GM13977 (cell line): ENCODE data around the gene MESD.

Experiments
- DNase-seq: peaks from one replicate; pipeline ENCODE4 v3.0.0; 2012; ENCODE audit warnings: low spot score
- in situ Hi-C: fragments of 300-500 bp; cut with MboI; formaldehyde crosslinking; loops from one replicate; pipeline ENCODE4 v1.12.0; 2022; ENCODE audit warnings: low sequenced_read_pairs, low pct_unique_long_range_greater_than_20kb, mixed read lengths, inconsistent platforms; ENCODE audit not compliant: unreplicated experiment
- TF ChIP-seq, protein P1 (sequence below): IDR thresholded peaks from 2 replicates; pipeline ENCODE4 v1.5.1; 2012; ENCODE audit warnings: mild to moderate bottlenecking, control low read depth; ENCODE audit not compliant: insufficient read depth; ENCODE audit errors: extremely low read depth, missing control alignments

The MESD gene

DNA sequence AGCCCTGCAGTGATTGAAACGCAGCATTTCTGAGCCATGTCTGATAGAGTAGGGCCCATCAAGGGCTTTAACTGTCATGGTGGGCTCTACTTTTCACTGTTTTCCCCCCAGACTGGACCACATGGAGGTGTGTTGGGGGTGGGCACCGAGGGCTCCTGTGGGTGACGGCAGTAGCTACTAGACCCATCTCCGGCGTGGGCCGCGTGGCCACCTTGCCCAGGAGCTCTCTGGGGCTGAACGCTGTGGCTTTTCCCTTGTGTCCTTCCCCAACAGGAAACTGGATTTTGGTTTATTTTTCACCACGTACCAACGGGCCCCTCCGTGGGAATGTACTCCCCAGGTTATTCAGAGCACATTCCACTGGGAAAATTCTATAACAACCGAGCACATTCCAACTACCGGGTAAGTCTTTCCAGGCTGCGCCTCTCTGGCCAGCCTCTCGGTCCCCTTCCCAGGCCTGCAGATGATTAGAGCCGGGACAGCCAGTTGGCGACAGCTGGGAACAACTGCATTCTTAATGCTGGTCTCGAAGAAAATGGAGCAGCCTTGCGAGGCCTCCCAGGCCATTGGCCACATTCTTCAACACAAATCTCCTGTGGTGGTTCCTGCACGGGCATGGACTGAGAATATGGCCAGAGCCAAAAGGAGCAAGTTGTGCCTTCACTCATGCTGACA lies 67.7 kb downstream of the MESD start:
- in situ Hi-C loops = no loop called here
- DNase-seq = no peak

DNA sequence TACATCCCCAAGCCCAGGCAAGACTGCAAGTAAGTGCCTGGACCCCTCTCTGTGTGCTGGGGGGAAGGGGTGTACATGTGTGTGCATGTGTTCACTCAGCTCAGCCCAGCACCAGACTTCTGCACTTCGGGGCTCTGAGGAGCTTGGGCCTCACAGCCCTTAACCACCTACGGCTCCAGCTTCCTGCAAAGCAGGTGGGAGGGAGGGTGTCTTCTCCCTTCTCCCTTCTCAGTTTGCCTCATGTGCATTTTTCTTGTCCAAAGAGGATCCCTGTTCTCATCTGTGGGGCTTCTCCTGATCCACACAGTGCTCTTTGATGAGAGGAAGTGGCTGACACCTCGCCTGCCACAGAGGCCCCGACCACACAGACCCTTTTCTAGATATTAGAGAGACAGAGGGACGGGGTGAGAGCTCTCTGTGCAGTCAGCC lies 69.3 kb downstream of the MESD start:
- TF ChIP-seq, protein P1, sequence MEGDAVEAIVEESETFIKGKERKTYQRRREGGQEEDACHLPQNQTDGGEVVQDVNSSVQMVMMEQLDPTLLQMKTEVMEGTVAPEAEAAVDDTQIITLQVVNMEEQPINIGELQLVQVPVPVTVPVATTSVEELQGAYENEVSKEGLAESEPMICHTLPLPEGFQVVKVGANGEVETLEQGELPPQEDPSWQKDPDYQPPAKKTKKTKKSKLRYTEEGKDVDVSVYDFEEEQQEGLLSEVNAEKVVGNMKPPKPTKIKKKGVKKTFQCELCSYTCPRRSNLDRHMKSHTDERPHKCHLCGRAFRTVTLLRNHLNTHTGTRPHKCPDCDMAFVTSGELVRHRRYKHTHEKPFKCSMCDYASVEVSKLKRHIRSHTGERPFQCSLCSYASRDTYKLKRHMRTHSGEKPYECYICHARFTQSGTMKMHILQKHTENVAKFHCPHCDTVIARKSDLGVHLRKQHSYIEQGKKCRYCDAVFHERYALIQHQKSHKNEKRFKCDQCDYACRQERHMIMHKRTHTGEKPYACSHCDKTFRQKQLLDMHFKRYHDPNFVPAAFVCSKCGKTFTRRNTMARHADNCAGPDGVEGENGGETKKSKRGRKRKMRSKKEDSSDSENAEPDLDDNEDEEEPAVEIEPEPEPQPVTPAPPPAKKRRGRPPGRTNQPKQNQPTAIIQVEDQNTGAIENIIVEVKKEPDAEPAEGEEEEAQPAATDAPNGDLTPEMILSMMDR = no peak
- in situ Hi-C loops = no loop called here
- peak; percentile 43 for DNase-seq

More for the DNA sequence above, 67.7 kb downstream of the MESD start:
- TF ChIP-seq, protein P1 = no peak

DNA sequence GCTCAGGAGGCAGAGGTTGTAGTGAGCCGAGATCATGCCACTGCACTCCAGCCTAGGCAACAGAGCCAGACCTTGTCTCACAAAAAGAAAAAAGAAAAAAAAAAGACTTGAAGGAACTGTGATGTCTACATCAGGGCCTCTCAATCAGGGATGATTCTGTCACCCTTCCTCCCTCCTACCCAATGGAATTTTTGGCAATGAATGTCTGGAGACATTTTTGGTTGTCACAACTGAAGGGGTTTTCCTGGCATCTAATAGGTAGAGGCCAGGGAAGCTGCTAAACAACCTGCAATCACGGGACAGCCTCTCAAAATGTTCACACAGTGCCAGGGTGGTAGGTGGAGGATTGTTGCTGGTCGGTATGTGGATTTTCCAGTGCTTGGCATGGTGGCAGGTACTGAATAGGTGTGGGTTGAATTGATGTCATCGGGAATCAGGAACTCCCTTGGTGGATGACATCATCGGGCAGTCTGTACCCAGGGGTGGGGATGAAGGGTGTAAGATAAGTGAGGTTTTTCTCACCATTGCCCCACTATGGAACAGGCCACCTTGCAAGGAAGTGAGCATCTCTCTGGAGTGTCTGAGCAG lies 71.3 kb downstream of the MESD start:
- TF ChIP-seq, protein P1 = no peak
- in situ Hi-C loops = no loop called here
- DNase-seq = no peak

DNA sequence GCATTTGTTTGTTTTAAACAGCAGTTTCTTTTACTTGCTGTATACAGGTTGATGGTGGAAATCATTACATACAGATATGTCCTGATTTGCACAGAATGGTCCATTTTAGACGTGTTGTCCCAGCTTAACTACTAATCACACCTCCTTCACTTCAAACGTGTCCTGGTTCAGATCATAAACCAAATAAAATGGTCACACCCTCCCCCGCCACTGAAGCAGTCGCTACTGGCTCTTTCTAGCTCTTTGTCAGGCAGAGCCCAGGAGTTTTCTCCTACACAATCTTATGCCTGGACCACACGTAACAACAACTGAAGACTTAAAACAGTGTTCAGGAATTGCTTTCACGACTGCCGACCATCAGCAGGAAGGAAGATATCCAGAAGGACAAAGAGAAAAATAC lies 73.6 kb downstream of the MESD start:
- TF ChIP-seq, protein P1 = no peak
- DNase-seq = no peak
- in situ Hi-C loops = no loop called here

DNA sequence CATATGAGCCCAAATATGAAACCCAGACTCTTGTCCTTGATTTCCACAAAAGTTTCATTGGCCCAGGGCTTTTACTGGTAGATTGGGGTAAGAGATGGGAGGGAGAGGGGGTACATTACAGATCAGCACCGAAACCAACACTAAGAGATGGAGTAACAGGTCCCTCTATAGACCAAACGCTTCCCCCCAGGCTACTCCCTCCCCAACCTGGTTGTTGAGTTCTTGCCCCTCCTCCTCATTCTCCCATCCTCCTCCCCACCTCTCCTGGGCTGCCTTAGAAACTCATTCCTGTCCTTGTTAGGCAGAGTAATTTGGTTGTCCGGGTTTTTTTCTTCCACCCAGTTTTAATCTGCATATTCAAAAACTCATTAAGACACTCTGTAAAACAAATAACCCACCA lies 74.1 kb downstream of the MESD start:
- DNase-seq = no peak
- in situ Hi-C loops = no loop called here
- TF ChIP-seq, protein P1 = no peak

DNA sequence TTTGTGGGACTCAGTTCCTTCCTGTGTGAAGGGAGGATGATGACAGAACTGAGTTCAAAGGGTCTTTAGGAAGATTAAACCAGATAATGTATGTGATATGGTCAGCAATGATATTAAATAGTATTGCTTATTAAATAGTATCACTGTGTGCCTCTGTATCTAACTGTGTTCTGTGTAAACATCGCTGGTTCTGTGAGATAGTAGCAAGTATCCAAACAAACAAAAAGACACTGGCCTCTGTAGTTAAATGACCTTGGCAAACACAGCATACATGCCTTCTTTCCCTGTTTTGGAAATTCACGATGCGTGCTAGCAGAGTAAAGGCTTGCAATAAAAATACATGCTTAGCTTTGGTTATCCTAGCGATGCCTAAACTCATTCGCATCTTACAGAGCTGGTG lies 76.1 kb downstream of the MESD start:
- DNase-seq = no peak
- TF ChIP-seq, protein P1 = no peak
- in situ Hi-C loops = no loop called here

DNA sequence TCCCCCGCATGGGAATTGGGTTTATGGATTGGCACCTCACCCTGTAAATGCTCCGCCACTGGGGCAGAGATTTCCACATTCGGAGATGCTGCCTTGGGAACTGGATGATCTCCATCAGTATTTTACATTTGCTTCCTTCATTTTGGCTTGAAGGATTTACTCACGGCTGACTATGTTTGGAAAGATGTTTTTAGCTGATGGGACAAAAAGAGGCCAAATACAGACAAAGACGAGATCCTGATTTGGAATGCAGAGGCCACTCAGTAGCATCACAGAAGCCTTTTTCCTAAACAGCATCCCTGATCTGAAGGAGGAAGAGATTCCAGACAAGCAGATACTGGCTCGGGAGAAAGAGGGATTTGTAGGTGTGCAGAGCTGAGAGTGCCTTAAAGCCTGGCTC lies 76.9 kb downstream of the MESD start:
- in situ Hi-C loops = no loop called here
- DNase-seq = no peak
- TF ChIP-seq, protein P1 = no peak
